ENCODE measurements around the gene PNCK. TPM values are rescaled to one million over a fixed set of nuclear protein-coding genes. Genes with fewer than 3 reads are reported as not detected.
"Not testable (repeated sequence)": the region's sequence is repeated elsewhere in the genome, so short reads cannot be mapped to it uniquely, and the experiment has no call there.

Gene PNCK
- total RNA-seq, 1 experiment from 2014 or later = 1.1 TPM

DNA sequence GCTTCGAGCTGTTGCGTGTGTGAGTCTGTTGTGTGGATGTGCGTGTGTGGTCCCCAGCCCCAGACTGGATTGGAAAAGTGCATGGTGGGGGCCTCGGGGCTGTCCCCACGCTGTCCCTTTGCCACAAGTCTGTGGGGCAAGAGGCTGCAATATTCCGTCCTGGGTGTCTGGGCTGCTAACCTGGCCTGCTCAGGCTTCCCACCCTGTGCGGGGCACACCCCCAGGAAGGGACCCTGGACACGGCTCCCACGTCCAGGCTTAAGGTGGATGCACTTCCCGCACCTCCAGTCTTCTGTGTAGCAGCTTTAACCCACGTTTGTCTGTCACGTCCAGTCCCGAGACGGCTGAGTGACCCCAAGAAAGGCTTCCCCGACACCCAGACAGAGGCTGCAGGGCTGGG lies 22.5 kb upstream of the PNCK start:
- no peak overlapping the region for H3K27ac Mint-ChIP-seq (ENCODE audit: unreplicated experiment)
- no TSS peak for BruUV-seq (replicated peaks)

DNA sequence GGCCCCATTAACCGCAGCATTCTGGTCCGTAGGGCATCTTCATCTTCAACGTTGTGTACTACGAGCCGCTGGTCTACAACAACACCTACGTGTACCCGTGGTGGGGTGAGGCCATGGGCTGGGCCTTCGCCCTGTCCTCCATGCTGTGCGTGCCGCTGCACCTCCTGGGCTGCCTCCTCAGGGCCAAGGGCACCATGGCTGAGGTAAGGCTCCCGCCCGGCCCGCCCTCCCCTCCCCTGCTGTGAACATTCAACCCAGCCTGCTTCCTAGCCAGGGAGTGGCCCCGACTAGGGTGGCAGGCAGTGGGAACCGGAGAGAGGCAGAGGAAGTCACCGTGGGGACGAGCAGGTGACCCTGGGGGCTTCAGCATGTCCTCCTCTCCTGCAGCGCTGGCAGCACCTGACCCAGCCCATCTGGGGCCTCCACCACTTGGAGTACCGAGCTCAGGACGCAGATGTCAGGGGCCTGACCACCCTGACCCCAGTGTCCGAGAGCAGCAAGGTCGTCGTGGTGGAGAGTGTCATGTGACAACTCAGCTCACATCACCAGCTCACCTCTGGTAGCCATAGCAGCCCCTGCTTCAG lies 21.2 kb upstream of the PNCK start:
- TF ChIP-seq, protein P1, sequence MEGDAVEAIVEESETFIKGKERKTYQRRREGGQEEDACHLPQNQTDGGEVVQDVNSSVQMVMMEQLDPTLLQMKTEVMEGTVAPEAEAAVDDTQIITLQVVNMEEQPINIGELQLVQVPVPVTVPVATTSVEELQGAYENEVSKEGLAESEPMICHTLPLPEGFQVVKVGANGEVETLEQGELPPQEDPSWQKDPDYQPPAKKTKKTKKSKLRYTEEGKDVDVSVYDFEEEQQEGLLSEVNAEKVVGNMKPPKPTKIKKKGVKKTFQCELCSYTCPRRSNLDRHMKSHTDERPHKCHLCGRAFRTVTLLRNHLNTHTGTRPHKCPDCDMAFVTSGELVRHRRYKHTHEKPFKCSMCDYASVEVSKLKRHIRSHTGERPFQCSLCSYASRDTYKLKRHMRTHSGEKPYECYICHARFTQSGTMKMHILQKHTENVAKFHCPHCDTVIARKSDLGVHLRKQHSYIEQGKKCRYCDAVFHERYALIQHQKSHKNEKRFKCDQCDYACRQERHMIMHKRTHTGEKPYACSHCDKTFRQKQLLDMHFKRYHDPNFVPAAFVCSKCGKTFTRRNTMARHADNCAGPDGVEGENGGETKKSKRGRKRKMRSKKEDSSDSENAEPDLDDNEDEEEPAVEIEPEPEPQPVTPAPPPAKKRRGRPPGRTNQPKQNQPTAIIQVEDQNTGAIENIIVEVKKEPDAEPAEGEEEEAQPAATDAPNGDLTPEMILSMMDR (IDR thresholded peaks at IDR 0.05; ENCODE audit: unreplicated experiment) = no peak
- intact Hi-C loops (cut with micrococcal nuclease; ENCODE audit: unreplicated experiment) = no loop called here
- H3K4me3 Mint-ChIP-seq (ENCODE audit: low read depth, unreplicated experiment) = no peak overlapping the region
- CTCF ChIA-PET = no interaction called here
- BruUV-seq (replicated peaks) = no TSS peak
- H3K27ac Mint-ChIP-seq (ENCODE audit: unreplicated experiment) = no peak overlapping the region
- DNase-seq = no peak
- H3K4me1 Mint-ChIP-seq (ENCODE audit: low read depth, unreplicated experiment) = no peaks in the 10 kb centered on the region
- no peaks in the 10 kb centered on the region for H3K9me3 Mint-ChIP-seq (ENCODE audit: low read depth, unreplicated experiment)
- peaks cover 69% of the 10 kb centered on the region for H3K36me3 Mint-ChIP-seq (ENCODE audit: insufficient read depth, unreplicated experiment)
- no peaks in the 10 kb centered on the region for H3K27me3 Mint-ChIP-seq (ENCODE audit: unreplicated experiment)

More for the DNA sequence above, 22.5 kb upstream of the PNCK start:
- CTCF ChIA-PET = no interaction called here
- peaks cover 71% of the 10 kb centered on the region for H3K36me3 Mint-ChIP-seq (ENCODE audit: insufficient read depth, unreplicated experiment)
- no peak overlapping the region for H3K4me3 Mint-ChIP-seq (ENCODE audit: low read depth, unreplicated experiment)
- H3K27me3 Mint-ChIP-seq (ENCODE audit: unreplicated experiment) = no peaks in the 10 kb centered on the region
- TF ChIP-seq, protein P1 (IDR thresholded peaks at IDR 0.05; ENCODE audit: unreplicated experiment) = no peak
- no peaks in the 10 kb centered on the region for H3K4me1 Mint-ChIP-seq (ENCODE audit: low read depth, unreplicated experiment)
- H3K9me3 Mint-ChIP-seq (ENCODE audit: low read depth, unreplicated experiment) = no peaks in the 10 kb centered on the region
- intact Hi-C loops (cut with micrococcal nuclease; ENCODE audit: unreplicated experiment) = no loop called here
- DNase-seq = no peak

DNA sequence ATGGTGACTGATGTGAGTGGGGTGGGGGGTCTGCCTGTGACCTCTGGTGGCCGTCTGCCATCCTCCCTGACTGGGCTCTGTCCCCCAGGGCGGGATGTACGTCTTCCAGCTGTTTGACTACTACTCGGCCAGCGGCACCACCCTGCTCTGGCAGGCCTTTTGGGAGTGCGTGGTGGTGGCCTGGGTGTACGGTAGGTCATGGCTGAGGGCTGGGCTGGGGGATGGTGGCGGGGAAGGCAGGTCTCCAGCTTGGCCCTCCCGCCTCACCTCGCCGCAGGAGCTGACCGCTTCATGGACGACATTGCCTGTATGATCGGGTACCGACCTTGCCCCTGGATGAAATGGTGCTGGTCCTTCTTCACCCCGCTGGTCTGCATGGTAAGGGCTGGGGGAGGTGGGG lies 20.6 kb upstream of the PNCK start:
- intact Hi-C loops (cut with micrococcal nuclease; ENCODE audit: unreplicated experiment); H3K27me3 Mint-ChIP-seq (ENCODE audit: unreplicated experiment); H3K27ac Mint-ChIP-seq (ENCODE audit: unreplicated experiment); H3K9me3 Mint-ChIP-seq (ENCODE audit: low read depth, unreplicated experiment); H3K4me1 Mint-ChIP-seq (ENCODE audit: low read depth, unreplicated experiment); CTCF ChIA-PET; BruUV-seq (replicated peaks); DNase-seq; H3K4me3 Mint-ChIP-seq (ENCODE audit: low read depth, unreplicated experiment): not testable (repeated sequence)
- peaks cover 64% of the 10 kb centered on the region for H3K36me3 Mint-ChIP-seq (ENCODE audit: insufficient read depth, unreplicated experiment)

GRCh38 chrX:153693216-153694086 lies 19.8 kb upstream of the PNCK start:
- Mint-ChIP-seq H3K27me3 (ENCODE audit: unreplicated experiment) (no peaks in the 10 kb centered on the region), H3K36me3 (ENCODE audit: insufficient read depth, unreplicated experiment) (peaks cover 56% of the 10 kb centered on the region), H3K4me3 (ENCODE audit: low read depth, unreplicated experiment) (no peak overlapping the region), H3K27ac (ENCODE audit: unreplicated experiment) (no peak overlapping the region), H3K9me3 (ENCODE audit: low read depth, unreplicated experiment) (no peaks in the 10 kb centered on the region), H3K4me1 (ENCODE audit: low read depth, unreplicated experiment) (no peaks in the 10 kb centered on the region)
- intact Hi-C loops (cut with micrococcal nuclease; ENCODE audit: unreplicated experiment) = no loop called here
- no TSS peak for BruUV-seq (replicated peaks)
- DNase-seq = no peak
- TF ChIP-seq, protein P1 (IDR thresholded peaks at IDR 0.05; ENCODE audit: unreplicated experiment) = no peak
- CTCF ChIA-PET = no interaction called here

Measured in Calu3 (cell line).